NCI-H345 (cell line): ENCODE measurements around the gene SLC27A2.

Source experiments
- DNase-seq: peaks from one replicate; lab custom pipeline; 2025; lab: John Stamatoyannopoulos, UW

The SLC27A2 gene

GRCh38 chr15:50241684-50242450 lies 59.9 kb downstream of the SLC27A2 start:
- DNase-seq, result no peak

- no peak for DNase-seq
Observed at GRCh38 chr15:50244153-50244552, 62.2 kb downstream of the SLC27A2 start.

- no peak for DNase-seq
Observed at GRCh38 chr15:50244959-50245624, 63.1 kb downstream of the SLC27A2 start.

- no peak for DNase-seq
Observed at GRCh38 chr15:50246631-50247030, 64.6 kb downstream of the SLC27A2 start.

- DNase-seq, result no peak
Observed at GRCh38 chr15:50247819-50248655, 66.0 kb downstream of the SLC27A2 start.

GRCh38 chr15:50248994-50249582 lies 67.1 kb downstream of the SLC27A2 start:
- DNase-seq, result no peak

- DNase-seq, result no peak
Observed at GRCh38 chr15:50249704-50250103, 67.7 kb downstream of the SLC27A2 start.

- DNase-seq, result no peak
Observed at GRCh38 chr15:50250760-50251394, 68.9 kb downstream of the SLC27A2 start.

GRCh38 chr15:50251638-50252182 lies 69.7 kb downstream of the SLC27A2 start:
- no peak for DNase-seq

GRCh38 chr15:50252556-50252955 lies 70.6 kb downstream of the SLC27A2 start:
- DNase-seq, result no peak

- DNase-seq, result no peak
Observed at GRCh38 chr15:50256188-50257041, 74.4 kb downstream of the SLC27A2 start.

GRCh38 chr15:50257332-50257731 lies 75.3 kb downstream of the SLC27A2 start:
- DNase-seq, result no peak

GRCh38 chr15:50257924-50258323 lies 75.9 kb downstream of the SLC27A2 start:
- no peak for DNase-seq

GRCh38 chr15:50259276-50259675 lies 77.3 kb downstream of the SLC27A2 start:
- no peak for DNase-seq

- no peak for DNase-seq
Observed at GRCh38 chr15:50260969-50261496, 79.0 kb downstream of the SLC27A2 start.

GRCh38 chr15:50261981-50262380 lies 80.0 kb downstream of the SLC27A2 start:
- no peak for DNase-seq

GRCh38 chr15:50262533-50262932 lies 80.5 kb downstream of the SLC27A2 start:
- no peak for DNase-seq

- peak; percentile 1 for DNase-seq
Observed at GRCh38 chr15:50265620-50266019, 83.6 kb downstream of the SLC27A2 start, which contains the start of gene HDC. HDC (minus strand) TSS chr15:50265726; CDS start chr15:50265623, 103 bp downstream.

- DNase-seq, result no peak
Observed at GRCh38 chr15:50267577-50267976, 85.6 kb downstream of the SLC27A2 start.

- no peak for DNase-seq
Observed at GRCh38 chr15:50275091-50275490, 93.1 kb downstream of the SLC27A2 start.
